Measurements from ENCODE around the gene KRTAP10-1.

DNA sequence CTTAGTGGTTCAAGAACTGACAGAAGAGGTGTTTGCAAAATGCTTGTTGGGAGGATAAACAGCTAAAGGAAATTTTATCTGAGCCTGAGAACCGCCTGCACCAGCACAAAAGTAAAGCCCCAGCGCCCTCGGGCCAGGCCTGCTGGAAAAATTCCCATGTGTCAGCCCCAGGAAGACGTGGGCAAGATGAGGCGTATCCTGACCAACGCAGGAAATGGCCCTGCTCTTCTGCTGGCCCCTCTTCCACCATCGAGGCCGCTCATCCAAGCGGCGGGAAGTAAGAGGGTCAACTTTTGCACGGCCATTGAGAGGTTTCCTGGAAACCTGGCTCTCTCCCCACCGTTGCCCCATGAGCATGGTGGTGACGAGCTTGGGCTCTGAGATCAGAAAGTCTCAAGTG is 45.0 kb downstream of the KRTAP10-1 start:
- TF ChIP-seq CHD2 (IDR thresholded peaks at IDR 0.05; ENCODE audit: low read length, partially characterized antibody), result no peak
- TF ChIP-seq CTCF (IDR thresholded peaks at IDR 0.05), result no peak
- TF ChIP-seq, protein P1, sequence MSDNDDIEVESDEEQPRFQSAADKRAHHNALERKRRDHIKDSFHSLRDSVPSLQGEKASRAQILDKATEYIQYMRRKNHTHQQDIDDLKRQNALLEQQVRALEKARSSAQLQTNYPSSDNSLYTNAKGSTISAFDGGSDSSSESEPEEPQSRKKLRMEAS (IDR thresholded peaks at IDR 0.05), result no peak
- no peak for TF ChIP-seq RCOR1 (IDR thresholded peaks at IDR 0.05; ENCODE audit: low read depth, low read length)
- no peak for TF ChIP-seq HDAC2 (IDR thresholded peaks at IDR 0.05)
- TF ChIP-seq RFX5 (IDR thresholded peaks at IDR 0.05), result no peak

Measured in A549 (cell line).